HEK293 (cell line): ENCODE results near the gene INTS1.

ENCODE experiments used
- GLIS2 ChIP-seq: fragments of 450-650 bp; formaldehyde crosslinking; IDR thresholded peaks from 2 replicates; pipeline ENCODE4 v1.5.1; 2016; ENCODE audit warnings: missing biosample characterization, missing genetic modification characterization
- HOXC10 ChIP-seq: sonication (generic); formaldehyde crosslinking; IDR thresholded peaks from 2 replicates; pipeline ENCODE4 v1.8.1; 2023; ENCODE audit warnings: mild to moderate bottlenecking, missing genetic modification reagents
- KLF10 ChIP-seq: fragments of 450-650 bp; IDR thresholded peaks from 2 replicates; pipeline ENCODE4 v1.5.1; 2018; ENCODE audit warnings: missing biosample characterization, mild to moderate bottlenecking, missing genetic modification characterization
- KLF17 ChIP-seq: fragments of 450-650 bp; formaldehyde crosslinking; IDR thresholded peaks from 2 replicates; pipeline ENCODE4 v1.5.1; 2016; ENCODE audit warnings: missing biosample characterization, missing genetic modification characterization
- MEIS1 ChIP-seq: sonication (generic); formaldehyde crosslinking; IDR thresholded peaks from 2 replicates; pipeline ENCODE4 v1.8.1; 2022; ENCODE audit warnings: missing genetic modification reagents, mild to moderate bottlenecking, borderline replicate concordance
- MZF1 ChIP-seq: fragments of 450-650 bp; formaldehyde crosslinking; IDR thresholded peaks from 2 replicates; pipeline ENCODE4 v1.5.1; 2017; ENCODE audit warnings: missing biosample characterization, missing genetic modification characterization, borderline replicate concordance
- OVOL3 ChIP-seq: fragments of 450-650 bp; formaldehyde crosslinking; IDR thresholded peaks from 2 replicates; pipeline ENCODE4 v1.5.1; 2016; ENCODE audit warnings: missing biosample characterization, missing genetic modification characterization
- WT1 ChIP-seq: fragments of 450-650 bp; formaldehyde crosslinking; IDR thresholded peaks from 2 replicates; pipeline ENCODE4 v1.5.1; 2016; ENCODE audit warnings: missing biosample characterization, missing genetic modification characterization
- YY1 ChIP-seq: fragments of 450-650 bp; formaldehyde crosslinking; IDR thresholded peaks from 2 replicates; pipeline ENCODE4 v1.5.1; 2018; ENCODE audit warnings: missing biosample characterization, missing genetic modification characterization
- YY2 ChIP-seq: fragments of 450-650 bp; formaldehyde crosslinking; IDR thresholded peaks from 2 replicates; pipeline ENCODE4 v1.5.1; 2016; ENCODE audit warnings: missing biosample characterization, missing genetic modification characterization
- ZBTB48 ChIP-seq: fragments of 450-650 bp; formaldehyde crosslinking; IDR thresholded peaks from 2 replicates; pipeline ENCODE4 v1.5.1; 2016; ENCODE audit warnings: missing biosample characterization, missing genetic modification characterization
- ZBTB8A ChIP-seq: fragments of 450-650 bp; formaldehyde crosslinking; IDR thresholded peaks from 2 replicates; pipeline ENCODE4 v1.5.1; 2016; ENCODE audit warnings: missing biosample characterization, missing genetic modification characterization
- ZEB2 ChIP-seq: fragments of 450-650 bp; formaldehyde crosslinking; IDR thresholded peaks from 2 replicates; pipeline ENCODE4 v1.5.1; 2016; ENCODE audit warnings: missing biosample characterization, missing genetic modification characterization
- ZNF112 ChIP-seq: fragments of 450-650 bp; formaldehyde crosslinking; IDR thresholded peaks from 2 replicates; pipeline ENCODE4 v1.5.0; 2017; ENCODE audit warnings: missing biosample characterization, missing genetic modification characterization
- ZNF132 ChIP-seq: fragments of 450-650 bp; formaldehyde crosslinking; IDR thresholded peaks from 2 replicates; pipeline ENCODE4 v1.5.1; 2017; ENCODE audit warnings: missing biosample characterization, missing genetic modification characterization, borderline replicate concordance
- ZNF146 ChIP-seq: fragments of 450-650 bp; formaldehyde crosslinking; IDR thresholded peaks from 2 replicates; pipeline ENCODE4 v1.5.1; 2016; ENCODE audit warnings: missing biosample characterization, missing genetic modification characterization
- ZNF2 ChIP-seq: fragments of 450-650 bp; formaldehyde crosslinking; IDR thresholded peaks from 2 replicates; pipeline ENCODE4 v1.5.1; 2016; ENCODE audit warnings: missing biosample characterization, missing genetic modification characterization
- ZNF223 ChIP-seq: fragments of 450-650 bp; formaldehyde crosslinking; IDR thresholded peaks from 2 replicates; pipeline ENCODE4 v1.5.1; 2016; ENCODE audit warnings: missing biosample characterization, missing genetic modification characterization
- ZNF341 ChIP-seq: fragments of 450-650 bp; formaldehyde crosslinking; IDR thresholded peaks from 2 replicates; pipeline ENCODE4; 2016; ENCODE audit warnings: low read depth, missing biosample characterization, missing genetic modification characterization
- ZNF558 ChIP-seq: fragments of 450-650 bp; formaldehyde crosslinking; IDR thresholded peaks from 2 replicates; pipeline ENCODE4 v1.5.1; 2016; ENCODE audit warnings: missing biosample characterization, missing genetic modification characterization
- ZNF596 ChIP-seq: fragments of 450-650 bp; IDR thresholded peaks from 2 replicates; pipeline ENCODE4 v1.5.0; 2018; ENCODE audit warnings: missing biosample characterization, mild to moderate bottlenecking, missing genetic modification characterization, moderate library complexity
- ZNF600 ChIP-seq: fragments of 450-650 bp; formaldehyde crosslinking; IDR thresholded peaks from 2 replicates; pipeline ENCODE4 v1.5.1; 2016; ENCODE audit warnings: missing biosample characterization, missing genetic modification characterization
- ZNF623 ChIP-seq: fragments of 450-650 bp; formaldehyde crosslinking; IDR thresholded peaks from 2 replicates; pipeline ENCODE4 v1.5.1; 2016; ENCODE audit warnings: missing biosample characterization, missing genetic modification characterization
- ZNF629 ChIP-seq: fragments of 450-650 bp; formaldehyde crosslinking; IDR thresholded peaks from 2 replicates; pipeline ENCODE4 v1.5.1; 2017; ENCODE audit warnings: missing biosample characterization, missing genetic modification characterization
- ZNF660 ChIP-seq: fragments of 450-650 bp; IDR thresholded peaks from 2 replicates; pipeline ENCODE4 v1.5.1; 2018; ENCODE audit warnings: missing biosample characterization, mild to moderate bottlenecking, missing genetic modification characterization
- ZNF692 ChIP-seq: fragments of 450-650 bp; formaldehyde crosslinking; IDR thresholded peaks from 2 replicates; pipeline ENCODE4 v1.5.1; 2016; ENCODE audit warnings: missing biosample characterization, missing genetic modification characterization
- ZNF768 ChIP-seq: fragments of 450-650 bp; formaldehyde crosslinking; IDR thresholded peaks from 2 replicates; pipeline ENCODE4 v1.5.1; 2018; ENCODE audit warnings: missing biosample characterization, mild to moderate bottlenecking, missing genetic modification characterization
- ZNF777 ChIP-seq: fragments of 450-650 bp; formaldehyde crosslinking; IDR thresholded peaks from 2 replicates; pipeline ENCODE4 v1.5.1; 2017; ENCODE audit warnings: missing biosample characterization, missing genetic modification characterization, borderline replicate concordance
- ZNF837 ChIP-seq: fragments of 450-650 bp; formaldehyde crosslinking; IDR thresholded peaks from 2 replicates; pipeline ENCODE4 v1.5.1; 2016; ENCODE audit warnings: missing biosample characterization, missing genetic modification characterization
- TF ChIP-seq, protein P1 (sequence below): fragments of 450-650 bp; formaldehyde crosslinking; IDR thresholded peaks from 2 replicates; pipeline ENCODE4 v1.5.1; 2016; ENCODE audit warnings: missing biosample characterization, missing genetic modification characterization
- TF ChIP-seq, protein P2 (sequence below): fragments of 450-650 bp; formaldehyde crosslinking; IDR thresholded peaks from 2 replicates; pipeline ENCODE4 v1.5.1; 2017; ENCODE audit warnings: missing biosample characterization, missing genetic modification characterization

Gene INTS1

GRCh38 chr7:1458683-1459511 lies 45.3 kb downstream of the INTS1 start, which contains the start of gene MICALL2 (continued):
- TF ChIP-seq ZEB2 = peak; percentile 61
- no peak; the same call in 1 of the 2 replicates for TF ChIP-seq KLF17 (tag by site-specific recombination)
- TF ChIP-seq ZNF132 (tag by site-specific recombination) = no peak
- TF ChIP-seq ZNF341 = no peak
- no peak for TF ChIP-seq ZNF768 (tag by site-specific recombination)
- TF ChIP-seq ZNF692 (tag by site-specific recombination) = peak; percentile 51; the same call in 1 of the 2 replicates
- no peak for TF ChIP-seq WT1 (tag by site-specific recombination)
- TF ChIP-seq ZNF600 (tag by site-specific recombination) = peak; percentile 45; the same call in 1 of the 2 replicates
- TF ChIP-seq, protein P1, sequence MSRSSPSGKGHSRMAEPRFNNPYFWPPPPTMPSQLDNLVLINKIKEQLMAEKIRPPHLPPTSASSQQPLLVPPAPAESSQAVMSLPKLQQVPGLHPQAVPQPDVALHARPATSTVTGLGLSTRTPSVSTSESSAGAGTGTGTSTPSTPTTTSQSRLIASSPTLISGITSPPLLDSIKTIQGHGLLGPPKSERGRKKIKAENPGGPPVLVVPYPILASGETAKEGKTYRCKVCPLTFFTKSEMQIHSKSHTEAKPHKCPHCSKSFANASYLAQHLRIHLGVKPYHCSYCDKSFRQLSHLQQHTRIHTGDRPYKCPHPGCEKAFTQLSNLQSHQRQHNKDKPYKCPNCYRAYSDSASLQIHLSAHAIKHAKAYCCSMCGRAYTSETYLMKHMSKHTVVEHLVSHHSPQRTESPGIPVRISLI (tag by site-specific recombination) = no peak
- 0 out of 2 replicates have a peak, but pooled peaks have one; percentile 7 for TF ChIP-seq ZNF596
- TF ChIP-seq MEIS1 = no peak
- TF ChIP-seq ZNF837 = no peak
- peak; percentile 46 for TF ChIP-seq ZNF629 (tag by site-specific recombination)
- TF ChIP-seq, protein P2, sequence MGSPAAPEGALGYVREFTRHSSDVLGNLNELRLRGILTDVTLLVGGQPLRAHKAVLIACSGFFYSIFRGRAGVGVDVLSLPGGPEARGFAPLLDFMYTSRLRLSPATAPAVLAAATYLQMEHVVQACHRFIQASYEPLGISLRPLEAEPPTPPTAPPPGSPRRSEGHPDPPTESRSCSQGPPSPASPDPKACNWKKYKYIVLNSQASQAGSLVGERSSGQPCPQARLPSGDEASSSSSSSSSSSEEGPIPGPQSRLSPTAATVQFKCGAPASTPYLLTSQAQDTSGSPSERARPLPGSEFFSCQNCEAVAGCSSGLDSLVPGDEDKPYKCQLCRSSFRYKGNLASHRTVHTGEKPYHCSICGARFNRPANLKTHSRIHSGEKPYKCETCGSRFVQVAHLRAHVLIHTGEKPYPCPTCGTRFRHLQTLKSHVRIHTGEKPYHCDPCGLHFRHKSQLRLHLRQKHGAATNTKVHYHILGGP (tag by site-specific recombination) = no peak
- no peak for TF ChIP-seq ZNF112 (tag by site-specific recombination)
- TF ChIP-seq ZBTB48 (tag by site-specific recombination) = no peak
- no peak for TF ChIP-seq ZNF146 (tag by site-specific recombination)
- peak; percentile 52 for TF ChIP-seq ZBTB8A (tag by site-specific recombination)
- peak; percentile 67; the same call in 1 of the 2 replicates for TF ChIP-seq ZNF223 (tag by site-specific recombination)
- no peak for TF ChIP-seq MZF1 (tag by site-specific recombination)
- 0 out of 2 replicates have a peak, but pooled peaks have one; percentile 51 for TF ChIP-seq YY2 (tag by site-specific recombination)
- no peak for TF ChIP-seq ZNF558
- 0 out of 2 replicates have a peak, but pooled peaks have one; percentile 22 for TF ChIP-seq ZNF2 (tag by site-specific recombination)
- TF ChIP-seq ZNF777 (tag by site-specific recombination) = peak; percentile 67; the same call in 1 of the 2 replicates
- peak; percentile 45; the same call in 1 of the 2 replicates for TF ChIP-seq YY1
- no peak for TF ChIP-seq OVOL3 (tag by site-specific recombination)
- TF ChIP-seq HOXC10 = no peak
- peak; percentile 51 for TF ChIP-seq GLIS2 (tag by site-specific recombination)
- no peak for TF ChIP-seq ZNF623 (tag by site-specific recombination)
- 0 out of 2 replicates have a peak, but pooled peaks have one; percentile 22 for TF ChIP-seq ZNF660 (tag by site-specific recombination)
- TF ChIP-seq KLF10 (tag by site-specific recombination) = peak; percentile 48; the same call in 1 of the 2 replicates
